ENCODE data around the gene HRK. TPM values are rescaled to one million over a fixed set of nuclear protein-coding genes. Genes with fewer than 3 reads are reported as not detected.

The HRK gene
- total RNA-seq, 6 donors from 2014 or later, result 0.06 to 0.33 (median 0.13) TPM; not detected in 3

DNA sequence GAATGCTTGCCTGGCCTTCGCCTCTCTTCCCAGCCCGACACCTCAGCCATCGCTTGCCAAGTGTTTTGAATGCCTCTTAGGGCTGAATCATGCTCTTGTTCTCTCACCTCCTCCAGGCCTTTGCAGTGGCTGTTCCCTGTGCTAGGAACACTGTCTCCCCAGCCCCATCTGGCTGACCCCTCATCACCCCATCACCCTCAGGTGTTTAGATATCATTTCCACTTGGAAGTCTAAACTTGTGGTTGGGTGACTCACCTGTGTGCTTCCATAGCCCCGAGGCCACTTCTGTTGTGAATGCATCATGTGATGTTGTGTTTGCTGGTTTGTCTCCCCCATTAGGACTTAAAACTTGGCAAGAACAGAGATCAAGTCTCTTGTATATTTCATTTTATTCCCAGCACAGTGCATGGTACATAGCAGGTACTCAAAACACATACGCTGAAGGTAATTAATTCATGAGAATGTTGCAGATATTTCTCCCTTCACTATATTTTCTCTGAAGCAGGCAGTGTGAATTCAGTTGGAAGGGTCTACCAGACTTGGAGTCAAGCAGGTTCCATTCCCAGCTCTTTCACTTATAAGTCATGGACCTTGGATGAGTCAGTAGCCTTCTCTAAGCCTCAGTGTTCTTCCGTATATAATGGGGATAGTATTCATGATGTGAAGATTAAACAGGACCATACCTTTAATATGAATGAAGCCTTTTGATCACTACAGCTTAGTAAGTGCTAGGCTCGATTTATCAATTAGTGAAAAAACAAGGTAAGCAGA lies 67.8 kb downstream of the HRK start:
- no peak for ATAC-seq (ENCODE audit: low FRiP score in 2 of 2)
- Histone ChIP-seq H3K9me3 (no peaks in the 10 kb centered on the region), H3K4me1 (peaks cover 6 to 8% (median 7%) of the 10 kb centered on the region in 4 donors), H3K36me3 (no peaks in the 10 kb centered on the region), H3K27ac (no peak overlapping the region), H3K4me3 (no peak overlapping the region), H3K27me3 (no peaks in the 10 kb centered on the region)
- TF ChIP-seq, protein P1, sequence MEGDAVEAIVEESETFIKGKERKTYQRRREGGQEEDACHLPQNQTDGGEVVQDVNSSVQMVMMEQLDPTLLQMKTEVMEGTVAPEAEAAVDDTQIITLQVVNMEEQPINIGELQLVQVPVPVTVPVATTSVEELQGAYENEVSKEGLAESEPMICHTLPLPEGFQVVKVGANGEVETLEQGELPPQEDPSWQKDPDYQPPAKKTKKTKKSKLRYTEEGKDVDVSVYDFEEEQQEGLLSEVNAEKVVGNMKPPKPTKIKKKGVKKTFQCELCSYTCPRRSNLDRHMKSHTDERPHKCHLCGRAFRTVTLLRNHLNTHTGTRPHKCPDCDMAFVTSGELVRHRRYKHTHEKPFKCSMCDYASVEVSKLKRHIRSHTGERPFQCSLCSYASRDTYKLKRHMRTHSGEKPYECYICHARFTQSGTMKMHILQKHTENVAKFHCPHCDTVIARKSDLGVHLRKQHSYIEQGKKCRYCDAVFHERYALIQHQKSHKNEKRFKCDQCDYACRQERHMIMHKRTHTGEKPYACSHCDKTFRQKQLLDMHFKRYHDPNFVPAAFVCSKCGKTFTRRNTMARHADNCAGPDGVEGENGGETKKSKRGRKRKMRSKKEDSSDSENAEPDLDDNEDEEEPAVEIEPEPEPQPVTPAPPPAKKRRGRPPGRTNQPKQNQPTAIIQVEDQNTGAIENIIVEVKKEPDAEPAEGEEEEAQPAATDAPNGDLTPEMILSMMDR (IDR thresholded peaks at IDR 0.05), result no peak
- no peak for TF ChIP-seq EP300 (IDR thresholded peaks at IDR 0.05)
- no peak for TF ChIP-seq POLR2A (IDR thresholded peaks at IDR 0.05)
- no peak for TF ChIP-seq POLR2AphosphoS5 (IDR thresholded peaks at IDR 0.05)
- WGBS, 2 donors, result 87 to 93% methylated on average over 7 of the region's 7 CpGs
- DNase-seq, result no peak

DNA sequence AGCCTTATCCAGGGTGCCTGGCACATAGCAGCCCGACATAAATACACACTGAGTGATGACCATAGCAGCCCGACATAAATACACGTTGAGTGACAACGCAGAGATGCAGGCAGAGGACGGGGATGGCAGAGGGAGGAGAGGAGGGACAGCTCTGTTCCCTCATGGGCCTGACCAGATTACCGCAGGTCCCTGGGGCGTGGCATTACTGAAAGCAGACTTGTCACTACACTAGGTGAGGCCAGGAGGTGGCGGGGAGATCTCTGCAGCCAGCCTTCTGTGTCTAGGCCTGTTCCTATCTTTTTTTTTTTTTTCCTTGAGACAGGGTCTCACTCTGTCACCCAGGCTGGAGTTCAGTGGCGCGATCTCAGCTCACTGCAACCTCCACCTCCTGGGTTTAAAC lies 69.0 kb downstream of the HRK start:
- no peak for DNase-seq
- no peak for TF ChIP-seq EP300 (IDR thresholded peaks at IDR 0.05)
- TF ChIP-seq, protein P1 (IDR thresholded peaks at IDR 0.05), result no peak
- no peak for TF ChIP-seq POLR2A (IDR thresholded peaks at IDR 0.05)
- no peak for TF ChIP-seq POLR2AphosphoS5 (IDR thresholded peaks at IDR 0.05)
- no peaks in the 10 kb centered on the region for H3K36me3 ChIP-seq
- no peak overlapping the region for H3K27ac ChIP-seq
- no peaks in the 10 kb centered on the region for H3K27me3 ChIP-seq
- H3K4me1 ChIP-seq, result no peaks in the 10 kb centered on the region
- no peak overlapping the region for H3K4me3 ChIP-seq
- H3K9me3 ChIP-seq, result no peaks in the 10 kb centered on the region
- WGBS, 2 donors, result 94 to 96% methylated on average over 10 of the region's 10 CpGs
- ATAC-seq (ENCODE audit: low FRiP score in 2 of 2), result no peak

GRCh38 chr12:116808113-116809105 lies 72.8 kb downstream of the HRK start:
- Histone ChIP-seq H3K4me3 (no peak overlapping the region), H3K27ac (no peak overlapping the region), H3K36me3 (no peaks in the 10 kb centered on the region), H3K27me3 (no peaks in the 10 kb centered on the region), H3K4me1 (no peaks in the 10 kb centered on the region), H3K9me3 (no peaks in the 10 kb centered on the region)
- TF ChIP-seq POLR2A (IDR thresholded peaks at IDR 0.05) (no peak), EP300 (IDR thresholded peaks at IDR 0.05) (no peak)
- DNase-seq (peak in 1 of 2 donors; percentile 49), ATAC-seq (ENCODE audit: low FRiP score in 2 of 2) (no peak)
- WGBS, 2 donors, result 81 to 87% methylated on average over 14 to 18 of the region's 18 CpGs

DNA sequence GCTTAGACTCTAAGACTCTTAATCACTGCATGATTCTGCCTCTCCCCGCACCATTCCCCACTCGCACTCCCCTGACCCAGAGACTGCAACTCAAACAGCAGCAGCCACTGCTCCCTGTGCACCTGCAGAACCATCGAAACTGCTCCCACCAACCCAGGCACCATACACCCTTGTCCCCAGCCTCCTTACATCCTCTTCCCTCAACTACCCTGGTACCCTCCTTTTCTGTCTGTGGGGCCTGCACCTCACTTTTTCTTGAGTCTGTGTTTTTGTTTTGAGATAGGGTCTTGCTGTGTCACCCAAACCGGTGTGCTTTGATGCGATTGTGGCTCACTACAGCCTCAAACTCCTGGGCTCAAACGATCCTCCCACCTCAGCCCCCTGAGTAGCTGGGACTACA lies 73.7 kb downstream of the HRK start:
- no peak for TF ChIP-seq EP300 (IDR thresholded peaks at IDR 0.05)
- ATAC-seq (ENCODE audit: low FRiP score in 2 of 2) (no peak), DNase-seq (no peak)
- Histone ChIP-seq H3K9me3 (no peaks in the 10 kb centered on the region), H3K36me3 (no peaks in the 10 kb centered on the region), H3K4me1 (no peaks in the 10 kb centered on the region), H3K27me3 (no peaks in the 10 kb centered on the region), H3K4me3 (no peak overlapping the region), H3K27ac (no peak overlapping the region)
- 92 to 93% methylated on average over 6 of the region's 6 CpGs for WGBS, 2 donors

GRCh38 chr12:116806845-116807440 lies 74.3 kb downstream of the HRK start:
- TF ChIP-seq POLR2AphosphoS5 (IDR thresholded peaks at IDR 0.05) (no peak), EP300 (IDR thresholded peaks at IDR 0.05) (no peak)
- TF ChIP-seq, protein P1 (IDR thresholded peaks at IDR 0.05), result no peak
- WGBS, 2 donors, result 71 to 77% methylated on average over 10 of the region's 10 CpGs
- no peak for ATAC-seq (ENCODE audit: low FRiP score in 2 of 2)
- Histone ChIP-seq H3K36me3 (no peaks in the 10 kb centered on the region), H3K27me3 (no peaks in the 10 kb centered on the region), H3K4me1 (no peaks in the 10 kb centered on the region), H3K4me3 (no peak overlapping the region), H3K9me3 (no peaks in the 10 kb centered on the region), H3K27ac (no peak overlapping the region)
- no peak for DNase-seq

Other genes starting within 250 kb of the HRK start
- 100 to 1,000 TPM in 5 of 6 donors, 10 to 100 TPM in 1; 86.8 to 134 (median 119) TPM for gene SPRING1, start 143.4 kb downstream of the HRK start, total RNA-seq
- gene RNFT2, start 143.1 kb downstream of the HRK start, total RNA-seq, result 1 to 10 TPM in 5 of 6 donors, under 1 TPM in 1; 0.91 to 4.8 (median 2.1) TPM
- 10 to 100 TPM; 14.7 to 52.4 (median 18.6) TPM for gene FBXW8, start 29.5 kb upstream of the HRK start, total RNA-seq
- 10 to 100 TPM in 2 of 6 donors, 1 to 10 TPM in 4; 2.0 to 13.6 (median 7.2) TPM for gene TESC, start 218.0 kb upstream of the HRK start, total RNA-seq